Stimulated activated CD8-positive, alpha-beta memory T cell treated with anti-CD3 and anti-CD28 coated beads, Interleukin-15, amount 100 ng/mL, for 24 hours (primary cell): ENCODE data around the gene FMN2.

Experiments used
- DNase-seq: peaks from one replicate; pipeline ENCODE4 v3.0.0-alpha.2; 2020; ENCODE audit warnings: low read depth

The FMN2 gene

GRCh38 chr1:240098534-240098933, 6.9 kb downstream of the FMN2 start:
- no peak for DNase-seq

GRCh38 chr1:240099329-240099728, 7.6 kb downstream of the FMN2 start:
- no peak for DNase-seq

GRCh38 chr1:240099748-240100147, 8.1 kb downstream of the FMN2 start:
- DNase-seq, result no peak

GRCh38 chr1:240100371-240100934, 8.8 kb downstream of the FMN2 start:
- no peak for DNase-seq

GRCh38 chr1:240101306-240101705, 9.6 kb downstream of the FMN2 start:
- no peak for DNase-seq

- DNase-seq, result no peak
Measured at GRCh38 chr1:240101737-240102136, 10.1 kb downstream of the FMN2 start.

GRCh38 chr1:240104672-240105071, 13.0 kb downstream of the FMN2 start:
- no peak for DNase-seq

- DNase-seq, result no peak
Measured at GRCh38 chr1:240107058-240107684, 15.5 kb downstream of the FMN2 start.

- no peak for DNase-seq
Measured at GRCh38 chr1:240109130-240109529, 17.4 kb downstream of the FMN2 start.

- no peak for DNase-seq
Measured at GRCh38 chr1:240109920-240110636, 18.4 kb downstream of the FMN2 start.

- no peak for DNase-seq
Measured at GRCh38 chr1:240111558-240111957, 19.9 kb downstream of the FMN2 start.

GRCh38 chr1:240114222-240114621, 22.5 kb downstream of the FMN2 start:
- DNase-seq, result no peak

- DNase-seq, result no peak
Measured at GRCh38 chr1:240115831-240116230, 24.1 kb downstream of the FMN2 start.

GRCh38 chr1:240116831-240117769, 25.4 kb downstream of the FMN2 start:
- DNase-seq, result no peak

- no peak for DNase-seq
Measured at GRCh38 chr1:240117930-240118329, 26.2 kb downstream of the FMN2 start.

- no peak for DNase-seq
Measured at GRCh38 chr1:240122639-240123613, 31.2 kb downstream of the FMN2 start.

GRCh38 chr1:240126821-240127220, 35.1 kb downstream of the FMN2 start:
- DNase-seq, result no peak

GRCh38 chr1:240128366-240128765, 36.7 kb downstream of the FMN2 start:
- DNase-seq, result no peak

GRCh38 chr1:240134113-240134512, 42.4 kb downstream of the FMN2 start:
- no peak for DNase-seq

- DNase-seq, result no peak
Measured at GRCh38 chr1:240134596-240134995, 42.9 kb downstream of the FMN2 start.

GRCh38 chr1:240136402-240136801, 44.7 kb downstream of the FMN2 start:
- DNase-seq, result no peak
